HFFc6 (cell line): ENCODE results near the gene ANKS1A. TPM values are rescaled to one million over a fixed set of nuclear protein-coding genes. Genes with fewer than 3 reads are reported as not detected.
A peak's percentile ranks its signal among the peaks of the same experiment; 100 is the strongest.

Source experiments
- DNase-seq: peaks from one replicate; pipeline ENCODE4 v3.0.0-alpha.2; 2018
- H3K27ac Mint-ChIP-seq: 2 replicates; pipeline ENCODE4 v1.8.0; 2020; ENCODE audit warnings: mild to moderate bottlenecking, mixed read lengths
- H3K27me3 Mint-ChIP-seq: 2 replicates; pipeline ENCODE4 v1.8.0; 2021; ENCODE audit warnings: mild to moderate bottlenecking, moderate library complexity, mixed read lengths; ENCODE audit not compliant: insufficient read depth
- H3K36me3 Mint-ChIP-seq: 2 replicates; pipeline ENCODE4 v1.8.0; 2021; ENCODE audit warnings: low read depth, mixed read lengths
- H3K4me1 Mint-ChIP-seq: 2 replicates; pipeline ENCODE4 v1.8.0; 2020; ENCODE audit warnings: low read depth, mixed read lengths
- H3K4me3 Mint-ChIP-seq: 2 replicates; pipeline ENCODE4 v1.8.0; 2020; ENCODE audit warnings: mild to moderate bottlenecking, moderate library complexity, mixed read lengths
- H3K9me3 Mint-ChIP-seq: 2 replicates; pipeline ENCODE4 v1.8.0; 2020; ENCODE audit warnings: mild to moderate bottlenecking, mixed read lengths
- total RNA-seq, 6 experiments: library from RNA; stranded (reverse); fragmentation: NEBNext Ultra II Directional; extraction: Animal tissue kit (Norgen Biotek cat#: 25700); gene quantifications; 2 replicates in 1 of 6; 3 replicates in 5 of 6; pipeline ENCODE4 v1.2.3, GENCODE V29; 2021
- TF ChIP-seq, protein P1 (sequence below): fragments of 200-600 bp; sonication (generic); IDR thresholded peaks from 2 replicates; pipeline ENCODE4 v1.5.0; 2021; ENCODE audit warnings: antibody characterized with exemption, mild to moderate bottlenecking

Gene ANKS1A
- total RNA-seq, 6 experiments from 2014 or later: 11.6 to 13.5 (median 13.1) TPM

DNA sequence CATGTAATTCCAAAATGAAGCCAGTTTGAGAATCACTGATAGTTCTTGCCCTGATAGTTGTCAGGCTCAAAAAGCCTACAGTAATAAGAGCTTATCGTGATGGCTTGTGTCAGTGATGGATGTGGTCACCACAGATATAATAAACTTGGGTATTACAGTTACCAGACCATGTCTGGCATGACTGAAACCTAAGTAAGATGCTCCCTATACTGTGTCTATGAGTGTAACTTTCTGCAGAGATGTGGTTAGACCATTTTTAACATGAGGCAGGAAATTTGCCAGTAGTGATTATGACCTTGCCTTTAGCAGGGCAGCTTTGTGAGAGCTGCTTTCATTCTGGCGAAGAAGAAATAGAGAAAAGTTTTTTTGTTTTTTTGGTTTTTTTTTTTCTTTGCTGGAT lies 90.2 kb downstream of the ANKS1A start:
- DNase-seq: no peak
- TF ChIP-seq, protein P1, sequence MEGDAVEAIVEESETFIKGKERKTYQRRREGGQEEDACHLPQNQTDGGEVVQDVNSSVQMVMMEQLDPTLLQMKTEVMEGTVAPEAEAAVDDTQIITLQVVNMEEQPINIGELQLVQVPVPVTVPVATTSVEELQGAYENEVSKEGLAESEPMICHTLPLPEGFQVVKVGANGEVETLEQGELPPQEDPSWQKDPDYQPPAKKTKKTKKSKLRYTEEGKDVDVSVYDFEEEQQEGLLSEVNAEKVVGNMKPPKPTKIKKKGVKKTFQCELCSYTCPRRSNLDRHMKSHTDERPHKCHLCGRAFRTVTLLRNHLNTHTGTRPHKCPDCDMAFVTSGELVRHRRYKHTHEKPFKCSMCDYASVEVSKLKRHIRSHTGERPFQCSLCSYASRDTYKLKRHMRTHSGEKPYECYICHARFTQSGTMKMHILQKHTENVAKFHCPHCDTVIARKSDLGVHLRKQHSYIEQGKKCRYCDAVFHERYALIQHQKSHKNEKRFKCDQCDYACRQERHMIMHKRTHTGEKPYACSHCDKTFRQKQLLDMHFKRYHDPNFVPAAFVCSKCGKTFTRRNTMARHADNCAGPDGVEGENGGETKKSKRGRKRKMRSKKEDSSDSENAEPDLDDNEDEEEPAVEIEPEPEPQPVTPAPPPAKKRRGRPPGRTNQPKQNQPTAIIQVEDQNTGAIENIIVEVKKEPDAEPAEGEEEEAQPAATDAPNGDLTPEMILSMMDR: no peak
- H3K27me3 Mint-ChIP-seq: no peaks in the 10 kb centered on the region
- H3K27ac Mint-ChIP-seq: no peak overlapping the region
- peaks cover 30% of the 10 kb centered on the region for H3K4me1 Mint-ChIP-seq
- H3K4me3 Mint-ChIP-seq: no peak overlapping the region
- H3K9me3 Mint-ChIP-seq: no peaks in the 10 kb centered on the region
- peaks cover 7% of the 10 kb centered on the region for H3K36me3 Mint-ChIP-seq

DNA sequence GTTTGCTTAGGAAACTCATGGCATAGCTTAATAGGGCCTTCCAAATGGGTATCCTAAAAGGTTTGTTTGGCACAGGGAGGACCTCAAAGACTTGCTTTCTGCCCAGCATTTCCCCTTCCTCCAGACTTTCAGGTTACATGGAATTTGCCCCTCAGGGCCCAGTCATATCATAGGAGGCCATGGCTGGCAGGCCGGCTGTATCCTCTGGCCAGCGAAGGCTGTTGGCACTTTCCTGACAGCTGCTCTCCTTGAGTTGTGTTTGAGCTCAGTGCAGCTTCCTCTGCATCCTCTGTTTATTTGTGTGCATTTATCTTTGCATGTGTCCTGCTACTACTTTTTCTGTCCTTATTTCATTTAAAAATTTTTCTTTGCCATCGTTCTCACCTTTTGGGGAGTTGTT lies 90.9 kb downstream of the ANKS1A start:
- Mint-ChIP-seq H3K27ac (no peak overlapping the region), H3K4me3 (no peak overlapping the region), H3K36me3 (peaks cover 7% of the 10 kb centered on the region), H3K4me1 (peaks cover 30% of the 10 kb centered on the region), H3K27me3 (no peaks in the 10 kb centered on the region), H3K9me3 (no peaks in the 10 kb centered on the region)
- DNase-seq: no peak
- TF ChIP-seq, protein P1: no peak

DNA sequence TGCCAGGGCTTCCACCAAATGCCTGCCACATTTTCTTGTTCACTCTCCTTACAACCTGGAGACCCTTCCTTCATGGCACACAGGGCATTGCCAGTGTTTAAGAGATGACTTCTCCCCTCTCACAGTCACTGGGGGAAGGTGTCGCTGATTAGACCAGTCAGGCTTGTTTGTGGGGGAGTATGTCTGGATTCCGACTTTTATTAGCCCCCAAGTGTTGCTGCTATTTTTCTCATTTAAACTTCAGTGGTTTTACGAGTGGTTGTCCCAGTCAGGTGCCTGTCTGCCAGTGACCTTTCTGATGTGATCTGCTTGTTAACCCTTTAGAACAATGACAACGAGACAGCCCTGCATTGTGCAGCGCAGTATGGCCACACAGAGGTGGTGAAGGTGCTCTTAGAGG lies 92.3 kb downstream of the ANKS1A start:
- DNase-seq: no peak
- Mint-ChIP-seq H3K27me3 (no peaks in the 10 kb centered on the region), H3K4me1 (peaks cover 26% of the 10 kb centered on the region), H3K4me3 (no peak overlapping the region), H3K36me3 (peaks cover 7% of the 10 kb centered on the region), H3K27ac (no peak overlapping the region), H3K9me3 (no peaks in the 10 kb centered on the region)
- TF ChIP-seq, protein P1: no peak

DNA sequence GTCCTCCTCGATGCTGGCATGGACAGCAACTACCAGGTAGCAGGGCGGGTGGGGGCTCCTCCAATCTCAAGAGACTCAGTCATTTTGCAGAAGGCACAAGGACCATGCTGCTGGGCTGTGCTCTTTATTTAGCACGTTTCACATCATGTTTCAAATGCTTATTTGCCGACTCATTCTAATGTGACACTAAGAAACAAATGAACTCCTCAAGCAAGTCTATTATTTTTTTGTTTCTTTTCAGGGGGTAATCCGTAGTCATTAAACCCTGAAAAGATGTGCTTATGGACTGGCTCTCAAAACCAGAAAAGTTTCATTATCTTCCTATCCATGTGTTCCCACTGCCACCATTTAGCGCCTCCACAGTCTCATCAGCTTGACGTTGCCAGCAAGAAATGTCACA lies 92.9 kb downstream of the ANKS1A start:
- Mint-ChIP-seq H3K36me3 (peaks cover 7% of the 10 kb centered on the region), H3K27me3 (no peaks in the 10 kb centered on the region), H3K4me1 (peaks cover 23% of the 10 kb centered on the region), H3K27ac (peak overlapping the region; percentile 52), H3K9me3 (no peaks in the 10 kb centered on the region), H3K4me3 (peak overlapping the region; percentile 8; the same call in 1 of the 2 replicates)
- TF ChIP-seq, protein P1: no peak
- DNase-seq: peak; percentile 15

DNA sequence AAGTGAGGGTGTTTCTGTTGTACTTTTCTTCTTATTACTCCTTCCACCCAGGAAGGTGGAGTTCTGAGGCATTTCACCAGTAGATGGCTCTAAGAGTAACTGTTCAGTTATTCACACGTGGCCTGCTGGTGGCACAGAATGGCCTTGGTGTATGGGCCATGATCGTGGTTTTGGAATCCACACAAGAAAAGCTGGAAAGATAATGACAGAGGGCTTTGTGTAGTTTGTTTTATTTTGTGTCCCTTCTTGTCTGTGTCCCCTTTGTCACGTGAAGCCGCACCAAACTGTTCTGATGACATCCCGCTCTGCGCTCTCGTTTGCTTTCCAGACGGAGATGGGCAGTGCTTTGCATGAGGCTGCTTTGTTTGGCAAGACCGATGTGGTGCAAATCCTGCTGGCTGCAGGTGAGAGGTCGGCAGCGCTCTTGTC lies 93.4 kb downstream of the ANKS1A start:
- no peaks in the 10 kb centered on the region for H3K27me3 Mint-ChIP-seq
- peaks cover 7% of the 10 kb centered on the region for H3K36me3 Mint-ChIP-seq
- peaks cover 23% of the 10 kb centered on the region for H3K4me1 Mint-ChIP-seq
- peak overlapping the region; percentile 8; the same call in 1 of the 2 replicates for H3K4me3 Mint-ChIP-seq
- H3K27ac Mint-ChIP-seq: peak overlapping the region; percentile 52
- TF ChIP-seq, protein P1: peak; percentile 71; the same call in 1 of the 2 replicates
- peak; percentile 50 for DNase-seq
- H3K9me3 Mint-ChIP-seq: no peaks in the 10 kb centered on the region

DNA sequence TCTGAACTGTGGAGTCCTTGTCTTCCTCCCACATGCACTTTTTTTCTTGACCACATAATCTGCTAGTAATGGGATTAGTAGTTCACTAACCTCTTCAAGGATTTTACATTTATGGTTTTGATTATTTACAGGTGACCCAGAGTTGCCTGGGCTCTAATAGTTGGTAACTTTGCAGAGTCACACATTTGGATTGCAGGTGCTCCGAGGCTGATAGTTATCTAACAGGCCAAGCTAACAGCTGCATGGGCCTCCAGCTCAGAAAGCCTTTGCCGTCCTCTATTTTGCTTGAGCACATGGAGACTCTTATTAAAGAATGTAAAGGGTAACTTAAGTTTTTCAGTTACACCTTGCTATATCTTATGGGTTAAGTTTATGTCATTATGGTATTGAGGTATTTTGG lies 95.4 kb downstream of the ANKS1A start:
- no peak overlapping the region for H3K27ac Mint-ChIP-seq
- TF ChIP-seq, protein P1: no peak
- H3K36me3 Mint-ChIP-seq: peaks cover 7% of the 10 kb centered on the region; the same call in 1 of the 2 replicates
- no peak overlapping the region for H3K4me3 Mint-ChIP-seq
- H3K4me1 Mint-ChIP-seq: peaks cover 23% of the 10 kb centered on the region
- no peak for DNase-seq
- no peaks in the 10 kb centered on the region for H3K9me3 Mint-ChIP-seq
- H3K27me3 Mint-ChIP-seq: no peaks in the 10 kb centered on the region
